Activated CD4-positive, alpha-beta memory T cell treated with anti-CD3 and anti-CD28 coated beads for 36 hours (primary cell): ENCODE measurements around the gene PIK3IP1. TPM values are rescaled to one million over a fixed set of nuclear protein-coding genes. Genes with fewer than 3 reads are reported as not detected.
"Not testable (repeated sequence)": the region's sequence is repeated elsewhere in the genome, so short reads cannot be mapped to it uniquely, and the experiment has no call there.

Source experiments
- CTCF ChIA-PET: fragments of 350-600 bp; sonication (Branson Sonifier 250); formaldehyde crosslinking; loops from one replicate; lab custom pipeline; 2021; ENCODE audit warnings: antibody characterized with exemption, inconsistent platforms; lab: Charles Lee
- POLR2A ChIA-PET: fragments of 350-600 bp; sonication (Branson Sonifier 250); formaldehyde crosslinking; loops from one replicate; lab custom pipeline; 2021; ENCODE audit warnings: antibody characterized with exemption; lab: Charles Lee
- DNase-seq: peaks from one replicate; pipeline ENCODE4 v3.0.0-alpha.2; 2020
- H3K27ac Mint-ChIP-seq: one replicate; pipeline ENCODE4 v1.8.0; 2021; ENCODE audit warnings: mixed read lengths
- H3K27me3 Mint-ChIP-seq: one replicate; pipeline ENCODE4 v1.8.0; 2021; ENCODE audit warnings: mixed read lengths
- H3K36me3 Mint-ChIP-seq: one replicate; pipeline ENCODE4 v1.8.0; 2021; ENCODE audit warnings: mixed read lengths
- H3K4me1 Mint-ChIP-seq: one replicate; pipeline ENCODE4 v1.8.0; 2021; ENCODE audit warnings: low read depth, mixed read lengths
- H3K4me3 Mint-ChIP-seq: one replicate; pipeline ENCODE4 v1.8.0; 2021; ENCODE audit warnings: mild to moderate bottlenecking, mixed read lengths
- H3K9me3 Mint-ChIP-seq: one replicate; pipeline ENCODE4 v1.8.0; 2021; ENCODE audit warnings: mixed read lengths
- intact Hi-C: fragments of 100-400 bp; cut with micrococcal nuclease; formaldehyde crosslinking; loops from one replicate; pipeline ENCODE4 v1.15.1; 2023
- total RNA-seq, 2 experiments: library from RNA; stranded (reverse); gene quantifications; one replicate each; pipeline ENCODE4 v1.2.3, GENCODE V29; 2021

The PIK3IP1 gene
- total RNA-seq, 2 experiments from 2014 or later: 18.8 to 19.1 TPM

- Mint-ChIP-seq H3K9me3 (no peaks in the 10 kb centered on the region), H3K4me3 (no peak overlapping the region), H3K4me1 (peaks cover 19% of the 10 kb centered on the region), H3K27ac (no peak overlapping the region), H3K36me3 (peaks cover 9% of the 10 kb centered on the region), H3K27me3 (no peaks in the 10 kb centered on the region)
- ChIA-PET CTCF (interaction anchor here (0.7 to 1.3 kb wide), 3 partner anchors 28 to 483 kb away, joined by 3 to 5 read pairs (median 5); partner anchors contain the start of gene LIMK2), POLR2A (no interaction called here)
- intact Hi-C loops: loop anchor here (5.0 to 10.0 kb wide), 2 partner anchors 32 to 295 kb away; no protein-coding TSS in a partner anchor
- DNase-seq: no peak
These were observed 52.4 kb downstream of the PIK3IP1 start for GRCh38 chr22:31239771-31240370.

- ChIA-PET POLR2A (no interaction called here), CTCF (no interaction called here)
- Mint-ChIP-seq H3K27me3 (no peaks in the 10 kb centered on the region), H3K9me3 (no peaks in the 10 kb centered on the region), H3K36me3 (peaks cover 11% of the 10 kb centered on the region), H3K4me3 (no peak overlapping the region), H3K4me1 (peaks cover 19% of the 10 kb centered on the region), H3K27ac (no peak overlapping the region)
- intact Hi-C loops: loop anchor here (5.0 to 10.0 kb wide), 2 partner anchors 34 to 293 kb away; no protein-coding TSS in a partner anchor
- no peak for DNase-seq
These were observed 54.2 kb downstream of the PIK3IP1 start for GRCh38 chr22:31238057-31238456.

GRCh38 chr22:31236044-31236443 lies 56.2 kb downstream of the PIK3IP1 start:
- H3K36me3 Mint-ChIP-seq, POLR2A ChIA-PET, H3K27ac Mint-ChIP-seq, CTCF ChIA-PET, H3K4me3 Mint-ChIP-seq, H3K9me3 Mint-ChIP-seq, H3K27me3 Mint-ChIP-seq, DNase-seq: not testable (repeated sequence)
- intact Hi-C loops: loop anchor here (5.0 to 10.0 kb wide), 2 partner anchors 36 to 291 kb away; no protein-coding TSS in a partner anchor
- peaks cover 15% of the 10 kb centered on the region for H3K4me1 Mint-ChIP-seq

- Mint-ChIP-seq H3K27ac (no peak overlapping the region), H3K36me3 (peaks cover 3% of the 10 kb centered on the region), H3K27me3 (no peaks in the 10 kb centered on the region), H3K9me3 (no peaks in the 10 kb centered on the region), H3K4me3 (no peak overlapping the region), H3K4me1 (peaks cover 25% of the 10 kb centered on the region)
- POLR2A ChIA-PET: no interaction called here
- DNase-seq: no peak
- CTCF ChIA-PET: no interaction called here
- intact Hi-C loops: loop anchor here (5.0 to 10.0 kb wide), 2 partner anchors 37 to 290 kb away; no protein-coding TSS in a partner anchor
These were observed 57.2 kb downstream of the PIK3IP1 start for GRCh38 chr22:31235081-31235480.

- Mint-ChIP-seq H3K4me1 (peaks cover 35% of the 10 kb centered on the region), H3K36me3 (peaks cover 3% of the 10 kb centered on the region), H3K4me3 (no peak overlapping the region), H3K27ac (no peak overlapping the region), H3K27me3 (no peaks in the 10 kb centered on the region), H3K9me3 (no peaks in the 10 kb centered on the region)
- no peak for DNase-seq
- ChIA-PET CTCF (interaction anchor here (0.9 to 2.4 kb wide), 4 partner anchors 14 to 144 kb away, joined by 3 to 14 read pairs (median 6); partner anchors contain the start of genes LIMK2 and SELENOM), POLR2A (no interaction called here)
- intact Hi-C loops: loop anchor here (10.0 kb wide), 1 partner anchor 288 kb away; no protein-coding TSS in a partner anchor
These were observed 59.3 kb downstream of the PIK3IP1 start for GRCh38 chr22:31233001-31233400.

Other genes starting within 250 kb of the PIK3IP1 start
- 10 to 100 TPM; 55.1 to 57.4 TPM for gene SMTN, start 211.2 kb downstream of the PIK3IP1 start, total RNA-seq
- 10 to 100 TPM; 14.1 to 14.3 TPM for gene SELENOM, start 184.9 kb downstream of the PIK3IP1 start, total RNA-seq
- gene INPP5J, start 169.5 kb downstream of the PIK3IP1 start, total RNA-seq: under 1 TPM in 1 of 2 experiments, not detected in 1; 0.14 TPM
- gene PLA2G3, start 152.0 kb downstream of the PIK3IP1 start, total RNA-seq: not detected
- 10 to 100 TPM; 17.9 to 21.6 TPM for gene RNF185, start 132.3 kb downstream of the PIK3IP1 start, total RNA-seq
- 10 to 100 TPM; 42.0 to 44.7 TPM for gene LIMK2, start 80.2 kb downstream of the PIK3IP1 start, total RNA-seq
- gene PATZ1, start 53.9 kb upstream of the PIK3IP1 start, total RNA-seq: 10 to 100 TPM; 19.8 to 20.0 TPM
- gene DRG1, start 107.1 kb upstream of the PIK3IP1 start, total RNA-seq: 100 to 1,000 TPM in 1 of 2 experiments, 10 to 100 TPM in 1; 97.1 to 116 TPM
- 10 to 100 TPM; 39.7 to 43.2 TPM for gene EIF4ENIF1, start 197.4 kb upstream of the PIK3IP1 start, total RNA-seq
- 100 to 1,000 TPM; 227 to 240 TPM for gene SFI1, start 204.0 kb upstream of the PIK3IP1 start, total RNA-seq